GM19452 (cell line): ENCODE results near the gene DTL.

ENCODE experiments used
- ATAC-seq: cut with Tn5 transposase; IDR thresholded peaks from one replicate; pipeline ENCODE4 v1.9.1; 2021; ENCODE audit not compliant: unreplicated experiment

Gene DTL

GRCh38 chr1:212124690-212125582 lies 89.4 kb downstream of the DTL start:
- ATAC-seq = no peak

DNA sequence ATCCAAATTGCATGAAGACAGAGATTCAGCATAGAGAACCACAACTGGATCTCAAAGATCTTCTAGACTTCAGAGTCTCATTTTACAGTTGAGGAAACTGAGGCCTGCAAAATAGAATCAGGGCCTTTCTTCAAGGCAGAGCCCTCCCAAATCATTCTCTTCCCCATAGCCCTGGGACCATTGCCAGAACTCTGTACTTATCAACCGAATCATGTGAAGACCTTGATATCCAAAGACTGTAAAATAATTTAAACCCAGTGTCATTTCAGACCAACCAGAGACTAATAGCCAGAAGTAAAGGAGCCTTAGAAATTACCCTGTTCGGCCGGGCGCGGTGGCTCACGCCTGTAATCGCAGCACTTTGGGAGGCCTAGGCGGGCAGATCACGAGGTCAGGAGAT lies 90.1 kb downstream of the DTL start:
- ATAC-seq = no peak

DNA sequence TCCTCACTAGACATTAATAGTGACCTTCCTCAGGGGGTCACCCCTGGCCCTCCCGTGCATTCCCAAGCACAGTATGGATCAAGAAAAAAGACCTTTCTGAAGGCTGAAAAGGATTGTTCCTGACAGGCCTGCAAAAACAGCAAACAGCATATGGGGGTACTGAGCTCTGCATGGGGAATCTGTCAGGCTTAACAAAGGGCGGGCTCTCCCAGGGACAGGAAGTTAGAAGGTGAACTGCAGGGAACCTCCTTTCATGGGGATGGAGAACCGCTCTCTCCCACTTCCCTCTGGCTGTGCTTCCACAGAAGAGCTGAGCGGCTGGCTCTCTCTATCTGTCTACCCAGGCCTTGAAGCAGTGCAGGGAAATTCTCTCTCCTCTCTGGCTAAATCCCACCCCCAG lies 91.7 kb downstream of the DTL start:
- ATAC-seq = no peak

DNA sequence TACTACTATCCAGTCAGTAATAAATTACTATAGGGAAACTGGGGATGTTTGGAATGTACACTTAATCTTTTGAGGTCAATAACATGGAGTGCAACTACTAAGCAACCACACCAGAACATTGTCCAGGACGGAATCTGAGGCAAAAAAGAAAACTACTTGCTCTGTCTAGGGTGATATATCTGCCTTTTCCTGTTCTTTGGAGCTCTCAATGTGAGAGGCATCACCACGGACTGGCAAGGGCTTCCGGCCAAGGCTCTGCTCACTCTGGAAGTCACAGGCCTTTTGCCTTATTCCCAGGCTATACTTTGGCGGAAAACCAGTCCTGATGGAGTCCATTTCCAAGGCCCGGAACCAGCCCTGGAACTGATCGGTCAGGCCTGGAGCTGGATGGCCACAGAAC lies 94.2 kb downstream of the DTL start:
- ATAC-seq = no peak

GRCh38 chr1:212132025-212132424 lies 96.5 kb downstream of the DTL start:
- ATAC-seq = no peak

DNA sequence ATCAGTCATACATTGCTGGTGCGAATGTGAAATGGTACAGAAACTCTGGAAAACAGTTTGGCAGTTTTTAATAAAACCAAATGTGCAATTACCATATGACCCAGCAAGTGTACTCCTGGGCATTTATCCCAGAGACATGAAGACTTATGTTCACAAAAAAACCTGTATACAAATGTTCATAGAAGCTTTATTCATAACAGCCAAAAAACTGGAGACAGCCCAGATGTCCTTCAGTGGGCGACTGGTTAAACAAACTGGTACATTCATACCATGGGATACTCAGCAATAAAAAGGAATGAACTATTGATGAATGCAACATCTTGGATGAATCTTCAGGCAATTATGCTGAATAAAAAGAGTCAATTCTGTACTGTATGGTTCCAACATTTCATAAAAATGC lies 97.8 kb downstream of the DTL start:
- ATAC-seq = no peak

GRCh38 chr1:212135166-212135565 lies 99.6 kb downstream of the DTL start:
- ATAC-seq = no peak

DNA sequence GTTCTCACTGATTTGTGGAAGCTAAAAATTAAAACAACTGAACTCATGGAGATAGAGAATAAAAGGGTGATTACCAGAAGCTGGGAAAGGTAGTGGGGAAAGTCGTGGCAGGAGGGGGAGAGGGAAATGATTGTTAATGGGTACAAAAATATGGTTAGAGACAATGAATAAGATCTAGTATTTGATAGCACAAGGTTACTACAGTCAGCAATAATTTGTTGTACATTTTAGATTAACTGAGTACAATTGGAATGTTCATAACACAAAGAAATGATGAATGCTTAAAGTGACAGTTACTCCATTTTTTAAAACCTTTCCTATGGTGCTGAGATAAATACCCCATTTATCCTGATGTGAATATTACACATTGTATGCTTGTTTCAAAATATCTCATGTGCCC lies 102.3 kb downstream of the DTL start:
- no peak for ATAC-seq

DNA sequence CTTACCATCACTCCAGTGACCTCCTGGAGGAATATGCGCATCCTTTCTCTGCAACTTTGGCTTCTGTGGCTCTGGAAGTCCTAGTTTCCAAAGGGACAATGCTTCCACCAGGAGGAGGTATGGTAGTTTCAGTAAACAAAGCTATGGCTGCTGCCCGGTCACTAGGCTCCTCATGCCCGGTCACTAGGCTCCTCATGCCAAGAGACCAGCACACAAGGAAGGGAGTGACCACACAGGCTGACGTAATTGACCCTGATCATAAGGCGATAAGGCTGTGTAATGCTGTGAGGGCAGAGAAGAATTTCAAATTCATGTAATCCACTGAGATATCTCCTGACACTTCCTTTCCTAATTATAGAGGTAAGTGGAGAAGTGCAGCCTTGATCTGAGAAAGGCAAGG lies 102.9 kb downstream of the DTL start:
- ATAC-seq = no peak

DNA sequence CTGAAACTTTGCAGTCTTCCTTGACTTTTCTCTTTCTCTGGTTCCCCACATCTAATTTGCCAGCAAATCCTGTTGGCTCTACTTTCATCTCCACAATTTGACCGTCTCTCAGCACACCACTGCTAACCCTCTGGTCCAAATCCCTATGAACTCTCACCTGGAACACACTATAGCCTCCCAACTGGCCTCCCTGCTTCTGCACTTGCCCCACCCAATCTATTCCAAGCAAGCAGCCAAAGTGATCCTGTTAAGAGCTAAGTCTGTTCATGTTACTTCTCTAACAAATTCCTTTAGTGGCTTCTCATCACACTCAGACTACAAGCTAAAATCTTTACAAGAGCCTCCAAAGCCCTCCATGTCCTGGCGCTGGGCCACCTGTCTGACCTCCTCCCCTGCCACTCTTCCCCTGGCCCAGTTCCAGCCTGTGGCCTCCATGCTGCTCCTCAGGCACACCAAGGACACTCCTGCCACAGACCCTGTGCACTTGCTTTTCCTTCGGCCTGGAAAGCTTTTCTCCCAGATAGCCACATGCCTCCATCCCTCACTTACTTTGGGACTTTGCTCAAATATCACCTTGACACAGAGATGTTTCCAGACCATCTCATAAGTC lies 104.1 kb downstream of the DTL start:
- no peak for ATAC-seq

DNA sequence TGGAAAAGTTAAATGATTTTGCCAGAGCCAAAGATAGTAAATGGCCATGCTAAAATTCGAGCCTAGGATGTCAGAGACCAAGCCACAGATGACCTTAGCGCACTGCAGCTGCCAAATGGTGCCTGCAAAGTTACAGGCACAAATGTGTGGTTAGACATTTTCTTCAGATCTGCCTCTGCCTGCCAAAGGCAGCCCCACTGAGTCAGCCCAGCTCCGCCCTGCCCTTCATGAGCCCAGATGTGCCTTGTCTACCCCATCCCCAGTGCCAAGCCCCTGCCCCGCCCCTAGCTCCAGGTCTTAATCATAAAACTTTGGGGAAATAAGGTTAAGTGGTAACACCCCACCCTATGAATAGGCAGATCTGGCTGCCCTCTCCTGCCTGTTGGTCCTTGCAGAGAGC lies 105.9 kb downstream of the DTL start:
- no peak for ATAC-seq

DNA sequence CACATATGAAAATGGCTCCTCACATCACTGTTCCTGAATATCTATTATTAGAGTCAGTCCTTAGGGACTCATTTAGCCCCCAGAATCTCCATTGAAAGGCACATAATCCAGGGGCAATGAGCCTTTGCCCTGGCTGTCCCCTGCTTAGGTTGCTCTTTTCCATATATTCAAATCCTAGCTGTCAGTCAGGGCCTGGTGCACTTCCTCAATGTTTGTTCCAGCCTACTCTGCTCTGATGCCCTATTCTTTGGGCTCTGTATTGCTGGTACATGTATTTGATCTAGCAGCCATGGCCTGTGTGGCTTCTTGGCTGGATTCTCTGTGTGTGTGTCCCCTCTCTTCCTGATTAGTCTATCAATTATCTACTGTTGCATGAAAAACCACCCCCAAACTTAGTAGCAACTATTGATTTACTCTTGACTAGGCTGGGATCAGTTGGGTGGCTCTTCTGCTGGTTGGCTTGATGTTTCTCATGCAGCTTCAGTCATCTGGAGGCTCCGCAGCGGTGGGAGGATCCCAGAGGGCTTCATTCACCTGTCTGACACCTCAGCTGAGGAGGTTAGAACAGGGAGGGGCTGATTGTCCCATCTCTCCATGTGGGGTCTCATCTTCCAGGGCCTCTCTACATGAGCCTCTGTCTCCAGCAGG lies 107.5 kb downstream of the DTL start:
- no peak for ATAC-seq

GRCh38 chr1:212147581-212148033 lies 112.1 kb downstream of the DTL start:
- no peak for ATAC-seq

DNA sequence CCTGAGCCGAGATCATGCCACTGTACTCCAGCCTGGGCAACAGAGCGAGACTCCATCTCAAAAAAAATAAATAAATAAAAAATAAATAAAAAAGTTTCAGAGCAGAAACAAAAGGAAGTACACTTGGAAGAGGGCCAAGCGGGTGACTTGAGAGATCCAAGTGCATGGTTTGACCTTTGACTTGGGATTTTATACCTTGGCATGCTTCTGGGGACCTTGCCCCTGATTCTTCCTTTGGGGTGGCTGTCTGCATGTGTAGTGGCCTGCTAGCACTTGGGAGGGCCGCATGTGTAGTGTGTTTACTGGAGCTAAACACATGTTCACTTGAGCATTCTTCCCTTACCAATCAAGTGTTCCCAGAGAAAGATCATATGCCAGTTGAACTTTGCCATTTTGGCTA lies 114.0 kb downstream of the DTL start:
- ATAC-seq = no peak

DNA sequence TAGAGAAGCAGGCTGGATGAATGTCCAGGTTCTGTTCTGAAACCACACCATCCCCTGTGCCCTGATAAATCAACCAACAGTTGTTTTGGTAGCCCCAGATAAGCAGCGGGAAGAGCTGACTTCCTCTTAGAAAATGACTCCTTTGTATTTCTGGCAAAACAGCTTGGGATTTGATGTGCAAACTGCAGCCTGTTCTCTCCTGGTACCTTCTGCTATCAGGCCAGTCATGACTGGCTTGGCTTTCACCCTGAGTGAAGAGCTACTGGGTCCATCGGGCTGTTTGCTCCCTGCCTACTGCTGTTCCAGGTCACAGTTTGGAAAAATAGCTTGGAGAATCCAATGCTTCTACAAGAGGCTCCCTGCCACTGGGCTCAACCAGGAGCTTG lies 116.8 kb downstream of the DTL start:
- ATAC-seq = no peak

- no peak for ATAC-seq
These were observed 117.3 kb downstream of the DTL start for GRCh38 chr1:212152869-212153268.

DNA sequence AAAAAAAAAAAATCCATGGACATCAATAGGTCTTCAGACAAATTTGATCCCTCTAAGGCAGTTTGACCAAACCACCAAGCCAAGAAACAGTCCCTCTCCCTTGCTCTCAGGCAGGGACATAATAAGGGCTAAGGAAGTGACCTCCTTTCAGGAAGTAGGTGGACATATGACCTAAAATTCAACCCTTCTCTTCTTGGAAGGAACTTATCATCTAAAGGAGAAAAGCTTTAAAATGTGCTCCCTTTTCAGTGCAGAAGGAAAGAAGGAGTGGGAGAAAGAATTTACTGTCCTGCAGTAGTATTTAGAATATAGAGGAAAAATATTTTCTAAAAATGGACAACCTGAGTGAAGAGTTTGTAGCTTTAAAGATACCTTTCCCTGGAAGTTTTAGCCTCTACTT lies 118.1 kb downstream of the DTL start:
- ATAC-seq = no peak
